DMS153 treated with DMSO at 0.1 percent for 48 hours (cell line): Measurements from ENCODE around the gene KIF7.
A peak's percentile ranks its signal among the peaks of the same experiment; 100 is the strongest.
"Not testable (repeated sequence)": the region's sequence is repeated elsewhere in the genome, so short reads cannot be mapped to it uniquely, and the experiment has no call there.

Experiments
- DNase-seq: peaks from one replicate; lab custom pipeline; 2025; ENCODE audit not compliant: unreplicated experiment; lab: John Stamatoyannopoulos, UW

The KIF7 gene

GRCh38 chr15:89654847-89655805 is at the start of gene KIF7:
Gene KIF7, minus strand, starts transcription at chr15:89655467. Its CDS starts 2,537 bp downstream, at chr15:89652930.
- DNase-seq, result no peak

- DNase-seq, result no peak
These were observed 49.1 kb upstream of the KIF7 start for GRCh38 chr15:89704411-89704810.

GRCh38 chr15:89695198-89695597 is 39.9 kb upstream of the KIF7 start:
- DNase-seq, result no peak

GRCh38 chr15:89693696-89694095 is 38.4 kb upstream of the KIF7 start:
- DNase-seq, result no peak

- DNase-seq, result no peak
These were observed 37.8 kb upstream of the KIF7 start for GRCh38 chr15:89693091-89693490.

GRCh38 chr15:89690276-89691218 is 35.3 kb upstream of the KIF7 start, which contains the start of the genes PEX11A and WDR93:
Gene PEX11A, minus strand, starts transcription at chr15:89690754. Its CDS starts 122 bp downstream, at chr15:89690632.
Gene WDR93, plus strand, starts transcription at chr15:89690811. Its CDS starts 10,936 bp downstream, at chr15:89701747.
- DNase-seq, result peak; percentile 37

GRCh38 chr15:89689930-89690275 is 34.6 kb upstream of the KIF7 start:
- DNase-seq, result not testable (repeated sequence)

GRCh38 chr15:89686522-89686921 is 31.3 kb upstream of the KIF7 start:
- no peak for DNase-seq

- no peak for DNase-seq
These were observed 30.7 kb upstream of the KIF7 start for GRCh38 chr15:89685995-89686394.

- DNase-seq, result no peak
These were observed 25.9 kb upstream of the KIF7 start for GRCh38 chr15:89681146-89681545.

- DNase-seq, result no peak
These were observed 25.1 kb upstream of the KIF7 start for GRCh38 chr15:89680282-89680873.

- no peak for DNase-seq
These were observed 23.9 kb upstream of the KIF7 start, which contains the start of gene PLIN1 for GRCh38 chr15:89679212-89679611. Gene PLIN1, minus strand, starts transcription at chr15:89679367. Its CDS starts 1,878 bp downstream, at chr15:89677489.

GRCh38 chr15:89677381-89677780 is 22.1 kb upstream of the KIF7 start:
- no peak for DNase-seq

- DNase-seq, result no peak
These were observed 20.3 kb upstream of the KIF7 start for GRCh38 chr15:89675606-89676005.

- DNase-seq, result no peak
These were observed 19.3 kb upstream of the KIF7 start for GRCh38 chr15:89674526-89674925.

GRCh38 chr15:89673165-89673512 is 17.9 kb upstream of the KIF7 start:
- no peak for DNase-seq

GRCh38 chr15:89672221-89673164 is 17.2 kb upstream of the KIF7 start:
- DNase-seq, result no peak

- no peak for DNase-seq
These were observed 16.4 kb upstream of the KIF7 start for GRCh38 chr15:89671687-89672086.

- DNase-seq, result no peak
These were observed 15.8 kb upstream of the KIF7 start for GRCh38 chr15:89670971-89671560.

- DNase-seq, result no peak
These were observed 14.7 kb upstream of the KIF7 start for GRCh38 chr15:89669941-89670340.
